GM19467 (cell line): ENCODE measurements around the gene LRG1.

Experiments
- ATAC-seq: cut with Tn5 transposase; IDR thresholded peaks from one replicate; pipeline ENCODE4 v1.9.1; 2021; ENCODE audit warnings: mild to moderate bottlenecking, moderate library complexity; ENCODE audit not compliant: unreplicated experiment

The LRG1 gene

GRCh38 chr19:4511300-4512054, 28.4 kb downstream of the LRG1 start:
- ATAC-seq: no peak

GRCh38 chr19:4510435-4511255, 29.2 kb downstream of the LRG1 start:
- ATAC-seq: no peak

- no peak for ATAC-seq
These were observed 31.1 kb downstream of the LRG1 start for GRCh38 chr19:4508698-4509097.

- no peak for ATAC-seq
These were observed 32.0 kb downstream of the LRG1 start for GRCh38 chr19:4507804-4508203.

- ATAC-seq: no peak
These were observed 32.7 kb downstream of the LRG1 start for GRCh38 chr19:4507150-4507452.

GRCh38 chr19:4506449-4507149, 33.2 kb downstream of the LRG1 start:
- ATAC-seq: no peak

GRCh38 chr19:4505570-4506448, 34.0 kb downstream of the LRG1 start:
- ATAC-seq: no peak

GRCh38 chr19:4504891-4505569, 34.8 kb downstream of the LRG1 start:
- ATAC-seq: no peak

- ATAC-seq: no peak
These were observed 35.5 kb downstream of the LRG1 start for GRCh38 chr19:4504297-4504701.

- ATAC-seq: no peak
These were observed 36.0 kb downstream of the LRG1 start for GRCh38 chr19:4503825-4504170.

GRCh38 chr19:4503132-4503824, 36.6 kb downstream of the LRG1 start:
- no peak for ATAC-seq

GRCh38 chr19:4502282-4503131, 37.3 kb downstream of the LRG1 start:
- no peak for ATAC-seq

- ATAC-seq: no peak
These were observed 38.1 kb downstream of the LRG1 start for GRCh38 chr19:4501691-4502090.

GRCh38 chr19:4500841-4501591, 38.8 kb downstream of the LRG1 start:
- no peak for ATAC-seq

- ATAC-seq: no peak
These were observed 40.0 kb downstream of the LRG1 start for GRCh38 chr19:4499855-4500254.

GRCh38 chr19:4499318-4499717, 40.5 kb downstream of the LRG1 start:
- no peak for ATAC-seq

- ATAC-seq: no peak
These were observed 41.1 kb downstream of the LRG1 start for GRCh38 chr19:4498694-4499093.

- ATAC-seq: no peak
These were observed 42.0 kb downstream of the LRG1 start for GRCh38 chr19:4497770-4498389.
